Measurements from ENCODE around the gene PGS1.

GRCh38 chr17:78433780-78434335 lies 55.4 kb downstream of the PGS1 start:
- TF ChIP-seq, protein P1, sequence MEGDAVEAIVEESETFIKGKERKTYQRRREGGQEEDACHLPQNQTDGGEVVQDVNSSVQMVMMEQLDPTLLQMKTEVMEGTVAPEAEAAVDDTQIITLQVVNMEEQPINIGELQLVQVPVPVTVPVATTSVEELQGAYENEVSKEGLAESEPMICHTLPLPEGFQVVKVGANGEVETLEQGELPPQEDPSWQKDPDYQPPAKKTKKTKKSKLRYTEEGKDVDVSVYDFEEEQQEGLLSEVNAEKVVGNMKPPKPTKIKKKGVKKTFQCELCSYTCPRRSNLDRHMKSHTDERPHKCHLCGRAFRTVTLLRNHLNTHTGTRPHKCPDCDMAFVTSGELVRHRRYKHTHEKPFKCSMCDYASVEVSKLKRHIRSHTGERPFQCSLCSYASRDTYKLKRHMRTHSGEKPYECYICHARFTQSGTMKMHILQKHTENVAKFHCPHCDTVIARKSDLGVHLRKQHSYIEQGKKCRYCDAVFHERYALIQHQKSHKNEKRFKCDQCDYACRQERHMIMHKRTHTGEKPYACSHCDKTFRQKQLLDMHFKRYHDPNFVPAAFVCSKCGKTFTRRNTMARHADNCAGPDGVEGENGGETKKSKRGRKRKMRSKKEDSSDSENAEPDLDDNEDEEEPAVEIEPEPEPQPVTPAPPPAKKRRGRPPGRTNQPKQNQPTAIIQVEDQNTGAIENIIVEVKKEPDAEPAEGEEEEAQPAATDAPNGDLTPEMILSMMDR (IDR thresholded peaks at IDR 0.05), result no peak
- TF ChIP-seq EZH2 (IDR thresholded peaks at IDR 0.05), result no peak
